CD4-positive, alpha-beta T cell (primary cell): Measurements from ENCODE around the gene SPTBN4. TPM values are rescaled to one million over a fixed set of nuclear protein-coding genes. Genes with fewer than 3 reads are reported as not detected.

ENCODE experiments used
- ATAC-seq: fragments of 200-7000 bp; cut with Tn5 transposase; one replicate; pipeline ENCODE4 v1.10.0; 2022; ENCODE audit warnings: mild to moderate bottlenecking; ENCODE audit not compliant: poor library complexity
- CTCF ChIA-PET: fragments of 350-600 bp; sonication (Branson Sonifier 250); formaldehyde crosslinking; loops from one replicate; lab custom pipeline; 2021; ENCODE audit warnings: antibody characterized with exemption, inconsistent platforms; lab: Charles Lee
- POLR2A ChIA-PET: fragments of 350-600 bp; sonication (Branson Sonifier 250); formaldehyde crosslinking; loops from one replicate; lab custom pipeline; 2021; ENCODE audit warnings: antibody characterized with exemption, inconsistent platforms; lab: Charles Lee
- DNase-seq, 14 experiments: peaks; one replicate each; pipeline ENCODE4 v3.0.0-alpha.2; 2013 to 2020; ENCODE audit warnings: mixed read lengths in 2 of 14
- H3K27ac ChIP-seq, 2 donors: one replicate each; pipeline versions ENCODE4 v1.5.1 to v1.7.0; 2013; ENCODE audit warnings: low read length in 2 of 2, low read depth in 1 of 2, mild to moderate bottlenecking in 1 of 2
- H3K27me3 ChIP-seq, 2 experiments: 1 replicate in 1 of 2; 2 replicates in 1 of 2; pipeline versions ENCODE4 v1.6.1 to v1.7.0; 2013; ENCODE audit warnings: low read length in 2 of 2, control low read depth in 1 of 2, mild to moderate bottlenecking in 1 of 2, moderate library complexity in 1 of 2; ENCODE audit not compliant: insufficient read depth in 2 of 2, control insufficient read depth in 1 of 2
- H3K36me3 ChIP-seq: one replicate; pipeline ENCODE4 v1.6.1; 2013; ENCODE audit warnings: low read length, control low read depth; ENCODE audit not compliant: insufficient read depth
- H3K4me1 ChIP-seq: one replicate; pipeline ENCODE4 v1.6.1; 2013; ENCODE audit warnings: low read length, control low read depth; ENCODE audit not compliant: insufficient read depth
- H3K4me3 ChIP-seq: one replicate; pipeline ENCODE4 v1.5.1; 2013; ENCODE audit warnings: mild to moderate bottlenecking, low read length, moderate library complexity
- H3K9me3 ChIP-seq, 2 experiments: 1 replicate in 1 of 2; 2 replicates in 1 of 2; pipeline versions ENCODE4 v1.6.1 to v1.7.0; 2013; ENCODE audit warnings: low read length in 2 of 2, mild to moderate bottlenecking in 2 of 2, control low read depth in 1 of 2, moderate library complexity in 1 of 2; ENCODE audit not compliant: control insufficient read depth in 1 of 2, insufficient read depth in 1 of 2
- H3K27ac Mint-ChIP-seq: one replicate; pipeline ENCODE4 v1.8.0; 2020; ENCODE audit warnings: mixed read lengths
- H3K27me3 Mint-ChIP-seq: one replicate; pipeline ENCODE4 v1.8.0; 2021; ENCODE audit warnings: mixed read lengths
- H3K36me3 Mint-ChIP-seq: one replicate; pipeline ENCODE4 v1.8.0; 2021; ENCODE audit warnings: low read depth, mixed read lengths
- H3K4me1 Mint-ChIP-seq: one replicate; pipeline ENCODE4 v1.8.0; 2021; ENCODE audit warnings: low read depth, mixed read lengths
- H3K4me3 Mint-ChIP-seq: one replicate; pipeline ENCODE4 v1.8.0; 2020; ENCODE audit warnings: mild to moderate bottlenecking, mixed read lengths
- H3K9me3 Mint-ChIP-seq: one replicate; pipeline ENCODE4 v1.8.0; 2020; ENCODE audit warnings: mixed read lengths
- CTCF ChIP-seq: fragments of 200-600 bp; IDR thresholded peaks from one replicate; pipeline ENCODE4 v1.8.0; 2022; ENCODE audit warnings: antibody characterized with exemption, mild to moderate bottlenecking
- intact Hi-C, 2 experiments: fragments of 100-400 bp; cut with DNase I in 1 of 2; cut with micrococcal nuclease in 1 of 2; formaldehyde crosslinking; loops; one replicate each; pipeline versions ENCODE4 v1.15.1 to v1.9.0; 2023 to 2025; cut with DNase I, micrococcal nuclease
- total RNA-seq, 174 experiments: library from RNA in 2 of 174; stranded (reverse) in 2 of 174; gene quantifications; one replicate each; pipeline ENCODE4 v1.2.3 and lab custom pipeline; 2021 to 2026

The SPTBN4 gene
- total RNA-seq, 2 experiments from 2014 or later = 0.59 to 0.88 TPM

GRCh38 chr19:40605216-40605971, 138.6 kb downstream of the SPTBN4 start:
- TF ChIP-seq CTCF = peak; percentile 38
- Histone ChIP-seq H3K27ac (peak overlapping the region; percentile 64 to 75), H3K9me3 (no peaks in the 10 kb centered on the region), H3K36me3 (no peaks in the 10 kb centered on the region), H3K4me1 (peaks cover 93% of the 10 kb centered on the region), H3K27me3 (peaks cover 13 to 15% of the 10 kb centered on the region in 2 experiments), H3K4me3 (peak overlapping the region; percentile 66)
- DNase-seq (peak; percentile 64 to 95 (median 79)), ATAC-seq (peak; percentile 47)
- ChIA-PET POLR2A (interaction anchor here (0.6 to 4.0 kb wide), 20 partner anchors 9 to 1169 kb away, joined by 3 to 51 read pairs (median 4); partner anchors contain the start of genes BLVRB, COQ8B, ITPKC and NUMBL), CTCF (interaction anchor here (0.7 to 4.0 kb wide), 10 partner anchors 10 to 657 kb away, joined by 3 to 34 read pairs (median 5); no protein-coding TSS in a partner anchor)
- Mint-ChIP-seq H3K4me3 (peak overlapping the region; percentile 91), H3K27ac (peak overlapping the region; percentile 88), H3K9me3 (no peaks in the 10 kb centered on the region), H3K27me3 (peaks cover 22% of the 10 kb centered on the region), H3K36me3 (no peaks in the 10 kb centered on the region), H3K4me1 (peaks cover 80% of the 10 kb centered on the region)
- intact Hi-C loops = loop anchor here (1.0 to 2.0 kb wide), 2 partner anchors 9 to 29 kb away; no protein-coding TSS in a partner anchor

- H3K27ac Mint-ChIP-seq = peak overlapping the region; percentile 79
- intact Hi-C loops = no loop called here
- ChIA-PET CTCF (interaction anchor here (4.0 kb wide), 1 partner anchor 27 kb away, joined by 34 read pairs; no protein-coding TSS in a partner anchor), POLR2A (interaction anchor here (0.9 kb wide), 1 partner anchor 181 kb away, joined by 3 read pairs; no protein-coding TSS in a partner anchor)
- H3K9me3 Mint-ChIP-seq = no peaks in the 10 kb centered on the region
- Histone ChIP-seq H3K27ac (no peak overlapping the region), H3K4me3 (no peak overlapping the region), H3K36me3 (no peaks in the 10 kb centered on the region), H3K4me1 (peaks cover 95% of the 10 kb centered on the region), H3K27me3 (no peaks in the 10 kb centered on the region), H3K9me3 (no peaks in the 10 kb centered on the region)
- ATAC-seq (no peak), DNase-seq (peak in 1 of 14 experiments; percentile 44)
- peaks cover 7% of the 10 kb centered on the region for H3K27me3 Mint-ChIP-seq
- peaks cover 85% of the 10 kb centered on the region for H3K4me1 Mint-ChIP-seq
- no peak for TF ChIP-seq CTCF
- H3K4me3 Mint-ChIP-seq = peak overlapping the region; percentile 76
- no peaks in the 10 kb centered on the region for H3K36me3 Mint-ChIP-seq
Measured at GRCh38 chr19:40607311-40608239, 140.8 kb downstream of the SPTBN4 start.

- Histone ChIP-seq H3K27me3 (no peaks in the 10 kb centered on the region), H3K4me1 (peaks cover 95% of the 10 kb centered on the region), H3K4me3 (no peak overlapping the region), H3K9me3 (peaks cover 0 to 4% of the 10 kb centered on the region in 2 experiments), H3K36me3 (no peaks in the 10 kb centered on the region), H3K27ac (no peak overlapping the region)
- Mint-ChIP-seq H3K27ac (peak overlapping the region; percentile 95), H3K4me3 (peak overlapping the region; percentile 76), H3K36me3 (no peaks in the 10 kb centered on the region), H3K4me1 (peaks cover 81% of the 10 kb centered on the region), H3K9me3 (no peaks in the 10 kb centered on the region), H3K27me3 (peaks cover under 1% of the 10 kb centered on the region)
- no peak for TF ChIP-seq CTCF
- ChIA-PET POLR2A (interaction anchor here (0.9 kb wide), 1 partner anchor 182 kb away, joined by 3 read pairs; no protein-coding TSS in a partner anchor), CTCF (interaction anchor here (4.0 kb wide), 1 partner anchor 27 kb away, joined by 34 read pairs; no protein-coding TSS in a partner anchor)
- no peak for ATAC-seq
- DNase-seq = peak in 1 of 14 experiments; percentile 43
- intact Hi-C loops = no loop called here
Measured at GRCh38 chr19:40608240-40608621, 141.4 kb downstream of the SPTBN4 start.
